Panc1 (cell line): ENCODE measurements around the gene ZC3H7B. TPM values are rescaled to one million over a fixed set of nuclear protein-coding genes. Genes with fewer than 3 reads are reported as not detected.

Experiments used
- ATAC-seq: fragments of 200-7000 bp; cut with Tn5 transposase; 2 replicates; pipeline ENCODE4 v1.9.1; 2020; ENCODE audit warnings: mild to moderate bottlenecking, moderate library complexity
- BruUV-seq: library from RNA; stranded (reverse); fragments of 400-500 nt; replicated peaks from 2 replicates; lab custom pipeline; 2021; lab: Mats Ljungman, UMichigan
- CTCF ChIA-PET: fragments of 300-600 bp; sonication (Branson Sonifier 250); formaldehyde crosslinking; loops from one replicate; lab custom pipeline; 2022; ENCODE audit warnings: antibody characterized with exemption; lab: Charles Lee
- POLR2A ChIA-PET: fragments of 300-600 bp; sonication (Branson Sonifier 250); formaldehyde crosslinking; loops from one replicate; lab custom pipeline; 2022; ENCODE audit warnings: antibody characterized with exemption; lab: Charles Lee
- DNase-seq: peaks from one replicate; pipeline ENCODE4 v3.0.0-alpha.2; 2010; ENCODE audit warnings: low read depth, low spot score
- H3K27ac ChIP-seq: 2 replicates; pipeline ENCODE4 v1.5.1; 2011; ENCODE audit warnings: mild to moderate bottlenecking, low read length, inconsistent platforms
- H3K27me3 ChIP-seq: fragments of 200-500 bp; sonication (Bioruptor generic); 2 replicates; pipeline ENCODE4 v1.6.0; 2014; ENCODE audit warnings: low read length, inconsistent platforms; ENCODE audit not compliant: control insufficient read depth, insufficient read depth
- H3K36me3 ChIP-seq: fragments of 200-500 bp; sonication (Bioruptor generic); 2 replicates; pipeline ENCODE4 v1.5.1; 2014; ENCODE audit warnings: inconsistent platforms, mild to moderate bottlenecking, low read length, moderate library complexity; ENCODE audit not compliant: control insufficient read depth, insufficient read depth
- H3K4me1 ChIP-seq: 2 replicates; pipeline ENCODE4 v1.5.1; 2011; ENCODE audit warnings: inconsistent platforms, mild to moderate bottlenecking, low read length, moderate library complexity; ENCODE audit not compliant: control insufficient read depth, insufficient read depth
- H3K4me3 ChIP-seq, 2 experiments: 2 replicates each; pipeline ENCODE4 v1.5.1; 2011 to 2012; ENCODE audit warnings: low read depth in 2 of 2, low read length in 2 of 2, mild to moderate bottlenecking in 2 of 2, inconsistent platforms in 1 of 2, moderate library complexity in 1 of 2
- H3K9me3 ChIP-seq: fragments of 200-500 bp; sonication (Bioruptor generic); 2 replicates; pipeline ENCODE4 v1.5.1; 2014; ENCODE audit warnings: low read depth, mild to moderate bottlenecking, inconsistent platforms, low read length, moderate library complexity; ENCODE audit not compliant: control insufficient read depth, insufficient read depth
- CTCF ChIP-seq: fragments of 450-650 bp; IDR thresholded peaks from 2 replicates; pipeline ENCODE4 v1.5.1; 2017; ENCODE audit warnings: mild to moderate bottlenecking
- POLR2AphosphoS5 ChIP-seq: IDR thresholded peaks from 2 replicates; pipeline ENCODE4 v1.6.1; 2012; ENCODE audit warnings: mild to moderate bottlenecking, low read depth, low read length, moderate library complexity
- REST ChIP-seq, 2 experiments: IDR thresholded peaks; 2 replicates each; pipeline ENCODE4 v1.6.1; 2011 to 2012; ENCODE audit warnings: low read depth in 2 of 2, control low read depth in 1 of 2, low read length in 1 of 2, mild to moderate bottlenecking in 1 of 2, moderate library complexity in 1 of 2; ENCODE audit not compliant: insufficient read depth in 1 of 2
- SIN3A ChIP-seq: IDR thresholded peaks from 2 replicates; pipeline ENCODE4 v1.6.1; 2012; ENCODE audit warnings: low read depth, mild to moderate bottlenecking, low read length, moderate library complexity, borderline replicate concordance; ENCODE audit not compliant: insufficient read depth
- TCF7L2 ChIP-seq: IDR thresholded peaks from 2 replicates; pipeline ENCODE4 v1.6.1; 2011; ENCODE audit warnings: mild to moderate bottlenecking, low read depth, low read length, inconsistent platforms
- in situ Hi-C: cut with HindIII; loops from 2 replicates; pipeline ENCODE4 v1.10.0; 2016; ENCODE audit warnings: low sequenced_read_pairs, low pct_unique_long_range_greater_than_20kb
- intact Hi-C: fragments of 100-400 bp; cut with micrococcal nuclease; formaldehyde crosslinking; loops from one replicate; pipeline ENCODE4 v1.10.0; 2022; ENCODE audit not compliant: unreplicated experiment
- total RNA-seq: library from RNA; stranded (reverse); gene quantifications from one replicate; pipeline ENCODE4 v1.2.1, GENCODE V29; 2021; ENCODE audit not compliant: unreplicated experiment

ZC3H7B gene
- total RNA-seq, 1 experiment from 2014 or later, result 62.0 TPM

GRCh38 chr22:41383085-41383484 lies 81.8 kb downstream of the ZC3H7B start:
- H3K9me3 ChIP-seq, result no peaks in the 10 kb centered on the region
- ChIA-PET POLR2A (no interaction called here), CTCF (no interaction called here)
- H3K4me1 ChIP-seq, result peaks cover 10% of the 10 kb centered on the region
- DNase-seq, result no peak
- intact Hi-C loops (no loop called here), in situ Hi-C loops (no loop called here)
- BruUV-seq, result TSS peak; percentile 76
- no peaks in the 10 kb centered on the region for H3K36me3 ChIP-seq
- no peak overlapping the region for H3K27ac ChIP-seq
- H3K27me3 ChIP-seq, result no peaks in the 10 kb centered on the region
- TF ChIP-seq REST (IDR thresholded peaks at IDR 0.05; ENCODE audit: insufficient read depth in 1 of 2, low read depth in 2 of 2, low read length in 1 of 2) (no peak), POLR2AphosphoS5 (no peak), CTCF (no peak), SIN3A (no peak), TCF7L2 (no peak)
- H3K4me3 ChIP-seq, result peak overlapping the region; percentile 54 to 66
- ATAC-seq, result no peak

- no peaks in the 10 kb centered on the region for H3K36me3 ChIP-seq
- ATAC-seq (no peak), DNase-seq (no peak)
- no TSS peak for BruUV-seq
- in situ Hi-C loops, result no loop called here
- ChIA-PET CTCF (no interaction called here), POLR2A (no interaction called here)
- H3K4me3 ChIP-seq, result no peak overlapping the region
- H3K27ac ChIP-seq, result no peak overlapping the region
- no peaks in the 10 kb centered on the region for H3K27me3 ChIP-seq
- intact Hi-C loops, result no loop called here
- no peaks in the 10 kb centered on the region for H3K9me3 ChIP-seq
- TF ChIP-seq CTCF (no peak), TCF7L2 (no peak), REST (IDR thresholded peaks at IDR 0.05; ENCODE audit: insufficient read depth in 1 of 2, low read depth in 2 of 2, low read length in 1 of 2) (no peak), SIN3A (no peak), POLR2AphosphoS5 (no peak)
- peaks cover 10% of the 10 kb centered on the region for H3K4me1 ChIP-seq
Observed at GRCh38 chr22:41384128-41384527, 82.8 kb downstream of the ZC3H7B start.
